H1 (cell line): ENCODE results near the gene TET1. TPM values are rescaled to one million over a fixed set of nuclear protein-coding genes. Genes with fewer than 3 reads are reported as not detected.
"Not testable (repeated sequence)": the region's sequence is repeated elsewhere in the genome, so short reads cannot be mapped to it uniquely, and the experiment has no call there.

Experiments used
- CTCF ChIA-PET: fragments of 300-600 bp; sonication (Branson Sonifier 250); formaldehyde crosslinking; loops from one replicate; lab custom pipeline; 2021; ENCODE audit not compliant: partially characterized antibody; lab: Charles Lee
- POLR2A ChIA-PET: fragments of 300-600 bp; sonication (Branson Sonifier 250); formaldehyde crosslinking; loops from one replicate; lab custom pipeline; 2021; ENCODE audit warnings: inconsistent platforms; ENCODE audit not compliant: partially characterized antibody; lab: Charles Lee
- DNase-seq, 2 experiments: peaks; one replicate each; pipeline versions ENCODE4 v3.0.0 to v3.0.0-alpha.2; 2010 to 2022; ENCODE audit warnings: low spot score in 2 of 2, low read depth in 1 of 2, mixed read lengths in 1 of 2
- FAIRE-seq: peaks from 2 replicates; lab custom pipeline; 2011; peaks lifted over from hg19 to GRCh38; lab: Jason Lieb, UNC
- H2AFZ ChIP-seq: 2 replicates; pipeline ENCODE4 v1.8.1; 2012; ENCODE audit warnings: low read length, inconsistent platforms
- H2AK5ac ChIP-seq: 2 replicates; pipeline ENCODE4 v1.6.1; 2013; ENCODE audit warnings: low read depth, low read length
- H2BK120ac ChIP-seq: replicated peaks from 2 replicates; pipeline ENCODE3; 2013; ENCODE audit warnings: low read depth, low read length, inconsistent platforms
- H2BK12ac ChIP-seq: 2 replicates; pipeline ENCODE4 v1.6.1; 2013; ENCODE audit warnings: low read depth, low read length
- H2BK15ac ChIP-seq: 2 replicates; pipeline ENCODE4 v1.6.1; 2013; ENCODE audit warnings: low read length
- H2BK20ac ChIP-seq: 2 replicates; pipeline ENCODE4 v1.6.1; 2013; ENCODE audit warnings: low read length
- H2BK5ac ChIP-seq: 2 replicates; pipeline ENCODE4 v1.6.1; 2013; ENCODE audit warnings: low read depth, low read length
- H3K14ac ChIP-seq: 2 replicates; pipeline ENCODE4 v1.6.1; 2013; ENCODE audit warnings: inconsistent platforms; ENCODE audit not compliant: insufficient read length
- H3K18ac ChIP-seq: 2 replicates; pipeline ENCODE4 v1.6.1; 2013; ENCODE audit warnings: low read length; ENCODE audit errors: extremely low read depth
- H3K23ac ChIP-seq: 2 replicates; pipeline ENCODE4 v1.6.1; 2013; ENCODE audit warnings: inconsistent platforms; ENCODE audit not compliant: insufficient read length
- H3K23me2 ChIP-seq: 2 replicates; pipeline ENCODE4 v1.6.1; 2013; ENCODE audit warnings: low read depth, low read length
- H3K27ac ChIP-seq: 2 replicates; pipeline ENCODE4 v1.6.1; 2011; ENCODE audit warnings: low read depth, low read length, inconsistent platforms
- H3K27me3 ChIP-seq, 4 experiments: replicated peaks in 1 of 4; 1 replicate in 1 of 4; 2 replicates in 3 of 4; pipeline versions ENCODE4 v1.6.1 to v1.8.1; 2011 to 2013; ENCODE audit warnings: low read length in 3 of 4, mild to moderate bottlenecking in 3 of 4, inconsistent platforms in 2 of 4, mixed read lengths in 2 of 4, moderate library complexity in 1 of 4; ENCODE audit not compliant: control insufficient read depth in 3 of 4, insufficient read depth in 3 of 4; ENCODE audit errors: extremely low read depth in 1 of 4
- H3K36me3 ChIP-seq, 4 experiments: 2 replicates each; pipeline versions ENCODE4 v1.6.1 to v1.8.1; 2011 to 2013; ENCODE audit warnings: mild to moderate bottlenecking in 4 of 4, low read length in 3 of 4, moderate library complexity in 2 of 4, control low read depth in 1 of 4, inconsistent platforms in 1 of 4; ENCODE audit not compliant: insufficient read depth in 4 of 4, control insufficient read depth in 2 of 4
- H3K4ac ChIP-seq: replicated peaks from 2 replicates; pipeline ENCODE3; 2013; ENCODE audit warnings: low read length, low read depth, mixed read lengths, inconsistent platforms; ENCODE audit not compliant: insufficient read length
- H3K4me1 ChIP-seq, 4 experiments: replicated peaks in 1 of 4; 1 replicate in 1 of 4; 2 replicates in 3 of 4; pipeline versions ENCODE4 v1.6.1 to v1.8.1; 2011 to 2013; ENCODE audit warnings: low read length in 3 of 4, inconsistent platforms in 2 of 4, mixed read lengths in 1 of 4; ENCODE audit not compliant: insufficient read depth in 4 of 4, control insufficient read depth in 3 of 4
- H3K4me2 ChIP-seq, 2 experiments: 2 replicates each; pipeline versions ENCODE4 v1.6.1 to v1.8.1; 2011 to 2013; ENCODE audit warnings: low read depth in 2 of 2, low read length in 2 of 2, control low read depth in 1 of 2, inconsistent platforms in 1 of 2, mild to moderate bottlenecking in 1 of 2; ENCODE audit not compliant: insufficient read depth in 1 of 2
- H3K4me3 ChIP-seq, 4 experiments: fragments of 200-600, 300-600 bp in 1 of 4; sonication (generic), shearing (Covaris generic), sonication (Bioruptor Twin) in 1 of 4; 2 replicates each; pipeline versions ENCODE4 v1.5.1 to v1.8.1; 2011 to 2016; ENCODE audit warnings: low read length in 4 of 4, low read depth in 3 of 4, control low read depth in 2 of 4, inconsistent platforms in 2 of 4, mild to moderate bottlenecking in 2 of 4, mixed read lengths in 1 of 4, moderate library complexity in 1 of 4; ENCODE audit not compliant: insufficient read depth in 2 of 4; ENCODE audit errors: extremely low read depth in 1 of 4
- H3K56ac ChIP-seq: replicated peaks from 2 replicates; pipeline ENCODE3; 2013; ENCODE audit warnings: low read depth, mild to moderate bottlenecking, mixed read lengths, low read length, inconsistent platforms; ENCODE audit not compliant: insufficient read length
- H3K79me1 ChIP-seq: 2 replicates; pipeline ENCODE4 v1.6.1; 2013; ENCODE audit warnings: low read depth, low read length, control low read depth
- H3K79me2 ChIP-seq, 2 experiments: 2 replicates each; pipeline versions ENCODE4 v1.6.1 to v1.8.1; 2012 to 2013; ENCODE audit warnings: low read length in 2 of 2, mild to moderate bottlenecking in 2 of 2, inconsistent platforms in 1 of 2; ENCODE audit not compliant: insufficient read depth in 2 of 2, control insufficient read depth in 1 of 2
- H3K9ac ChIP-seq, 4 experiments: replicated peaks in 1 of 4; 1 replicate in 1 of 4; 2 replicates in 3 of 4; pipeline versions ENCODE4 v1.6.1 to v1.8.1; 2011 to 2013; ENCODE audit warnings: low read depth in 3 of 4, low read length in 3 of 4, control low read depth in 2 of 4, mild to moderate bottlenecking in 2 of 4, moderate library complexity in 2 of 4, inconsistent platforms in 1 of 4; ENCODE audit errors: extremely low read depth in 1 of 4
- H3K9me3 ChIP-seq, 2 experiments: 2 replicates each; pipeline versions ENCODE4 v1.6.1 to v1.8.1; 2012 to 2013; ENCODE audit warnings: mild to moderate bottlenecking in 2 of 2, moderate library complexity in 2 of 2, control low read depth in 1 of 2, inconsistent platforms in 1 of 2, low read depth in 1 of 2, low read length in 1 of 2, mixed read lengths in 1 of 2; ENCODE audit not compliant: insufficient read depth in 2 of 2
- H4K20me1 ChIP-seq, 2 experiments: replicated peaks in 1 of 2; 2 replicates each; pipeline versions ENCODE3 to v1.8.1; 2011 to 2013; ENCODE audit warnings: inconsistent platforms in 2 of 2, low read length in 2 of 2, mild to moderate bottlenecking in 1 of 2; ENCODE audit not compliant: insufficient read depth in 2 of 2, control insufficient read depth in 1 of 2
- H4K5ac ChIP-seq: 2 replicates; pipeline ENCODE4 v1.6.1; 2013; ENCODE audit warnings: low read length, low read depth, mixed read lengths, inconsistent platforms; ENCODE audit not compliant: insufficient read length
- H4K8ac ChIP-seq: 2 replicates; pipeline ENCODE4 v1.8.0; 2013; ENCODE audit warnings: mild to moderate bottlenecking, moderate library complexity, low read length, inconsistent platforms; ENCODE audit not compliant: insufficient read depth; ENCODE audit errors: extremely low read depth
- H4K91ac ChIP-seq: replicated peaks from 2 replicates; pipeline ENCODE3; 2013; ENCODE audit warnings: low read length, mixed read lengths, inconsistent platforms; ENCODE audit not compliant: insufficient read length
- WGBS, 2 experiments: shearing (Covaris generic) in 1 of 2; methylation state at CpG; one replicate each; pipeline versions ENCODE4 v1.1.6 to v1.1.7; 2013 to 2015; ENCODE audit warnings: low lambda C conversion rate in 2 of 2, mixed read lengths in 2 of 2, inconsistent platforms in 1 of 2, low coverage in 1 of 2, missing lambda C conversion rate in 1 of 2; ENCODE audit not compliant: insufficient replicate concordance in 2 of 2, insufficient coverage in 1 of 2, insufficient read length in 1 of 2; ENCODE audit errors: extremely low coverage in 1 of 2, missing lambda C conversion rate in 1 of 2; 5-methylcytosine and 5-hydroxymethylcytosine counted together
- polyA plus RNA-seq, 7 experiments: library from polyadenylated mRNA; depleted of rRNA in 3 of 7; stranded (reverse) in 5 of 7; unstranded in 2 of 7; fragments of >200 nt in 5 of 7; fragments of 200-250 nt in 2 of 7; gene quantifications; 1 replicate in 5 of 7; 2 replicates in 1 of 7; 4 replicates in 1 of 7; pipeline versions ENCODE4 v1.2.1 to v1.2.3, GENCODE V29; 2011 to 2013; ENCODE audit warnings: missing spikeins in 2 of 7, mixed read lengths in 2 of 7
- total RNA-seq: library from RNA; stranded (reverse); fragmentation: NEBNext Ultra II Directional; extraction: Animal tissue kit (Norgen Biotek cat#: 25700); gene quantifications from 2 replicates; pipeline ENCODE4 v1.2.1, GENCODE V29; 2021

TET1 gene
- total and polyA plus RNA-seq, 2 of the 8 experiments (the other 6 are each of a cell fraction or from before 2014, with no cell fraction given), result 15.2 to 69.3 TPM

GRCh38 chr10:68617691-68618090, 57.6 kb downstream of the TET1 start:
- H3K27me3 ChIP-seq, H2AFZ ChIP-seq, H3K9ac ChIP-seq, DNase-seq, H3K23me2 ChIP-seq, H3K14ac ChIP-seq, H3K9me3 ChIP-seq, H3K18ac ChIP-seq, H3K23ac ChIP-seq, H4K20me1 ChIP-seq, H3K79me1 ChIP-seq, H2BK20ac ChIP-seq, H3K27ac ChIP-seq, FAIRE-seq, H2BK120ac ChIP-seq, H4K5ac ChIP-seq, H3K4me3 ChIP-seq, H3K4ac ChIP-seq, H2AK5ac ChIP-seq, H2BK12ac ChIP-seq, H3K4me2 ChIP-seq, H2BK5ac ChIP-seq, H3K4me1 ChIP-seq, CTCF ChIA-PET, H3K56ac ChIP-seq, H2BK15ac ChIP-seq, H4K91ac ChIP-seq, H4K8ac ChIP-seq: not testable (repeated sequence)
- Histone ChIP-seq H3K79me2 (peaks cover 0 to 59% of the 10 kb centered on the region in 2 experiments; a peak in 3 of 4 replicates), H3K36me3 (peaks cover 0 to 13% (median under 1%) of the 10 kb centered on the region in 4 experiments; a peak in 2 of 8 replicates)
- POLR2A ChIA-PET, result interaction anchor here (1.1 kb wide), 1 partner anchor 55 kb away, joined by 3 read pairs; no protein-coding TSS in a partner anchor
- 94% methylated on average over 10 of the region's 10 CpGs; no CpG with 5 or more reads in 1 of the 2 experiments for WGBS, 2 experiments
